DOHH2 (cell line): ENCODE measurements around the gene SMAD2.

ENCODE experiments used
- CTCF ChIP-seq: fragments of 200-600 bp; sonication (generic); IDR thresholded peaks from one replicate; pipeline ENCODE4 v1.5.1; 2014; ENCODE audit warnings: antibody characterized with exemption, mild to moderate bottlenecking, low read depth, low read length; ENCODE audit not compliant: poor library complexity, severe bottlenecking
- EZH2phosphoT487 ChIP-seq: fragments of 200-600 bp; sonication (generic); IDR thresholded peaks from 2 replicates; pipeline ENCODE4 v1.6.1; 2017; ENCODE audit warnings: borderline replicate concordance, mild to moderate bottlenecking, antibody characterized with exemption, low read length, moderate library complexity, mixed read lengths

DNA sequence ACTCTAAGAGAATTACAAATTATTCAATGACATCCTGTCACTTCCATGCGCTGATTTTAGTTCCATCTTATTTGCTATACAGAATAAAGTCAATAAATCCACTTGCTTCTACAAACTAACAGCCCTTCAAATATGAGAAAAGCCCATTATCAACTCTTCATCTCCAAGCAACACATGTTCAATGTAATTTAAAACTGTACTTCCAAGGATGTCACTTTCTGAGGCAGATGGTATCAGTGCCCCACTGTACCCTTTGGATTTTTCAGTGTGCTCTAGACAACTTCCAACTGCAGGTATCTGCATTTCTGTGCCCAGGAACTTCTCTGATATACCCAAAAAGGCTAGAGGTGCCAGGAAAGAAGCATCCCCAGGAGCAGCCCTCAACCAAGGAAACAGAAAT, 87.6 kb downstream of the SMAD2 start:
- TF ChIP-seq CTCF (no peak), EZH2phosphoT487 (no peak)
